Naive B cell (primary cell): ENCODE data around the gene SNRPB. TPM values are rescaled to one million over a fixed set of nuclear protein-coding genes. Genes with fewer than 3 reads are reported as not detected.
"Not testable (repeated sequence)": the region's sequence is repeated elsewhere in the genome, so short reads cannot be mapped to it uniquely, and the experiment has no call there.

Source experiments
- ATAC-seq, 2 donors: fragments of 150-1000 bp; cut with Tn5 transposase; 2 replicates each; pipeline ENCODE4 v1.10.0; 2021; ENCODE audit warnings: low read depth in 2 of 2, mild to moderate bottlenecking in 2 of 2, moderate library complexity in 2 of 2
- DNase-seq: peaks from one replicate; pipeline ENCODE4 v3.0.0; 2022
- H3K27ac Mint-ChIP-seq, 6 donors: one replicate each; pipeline ENCODE4 v1.8.0; 2020 to 2022; ENCODE audit warnings: mild to moderate bottlenecking in 6 of 6, mixed read lengths in 6 of 6, moderate library complexity in 5 of 6, inconsistent platforms in 2 of 6
- H3K27me3 Mint-ChIP-seq, 3 donors: one replicate each; pipeline ENCODE4 v1.8.0; 2021 to 2022; ENCODE audit warnings: mixed read lengths in 3 of 3, mild to moderate bottlenecking in 1 of 3
- H3K36me3 Mint-ChIP-seq, 2 donors: one replicate each; pipeline ENCODE4 v1.8.0; 2020 to 2022; ENCODE audit warnings: mixed read lengths in 2 of 2, inconsistent platforms in 1 of 2, mild to moderate bottlenecking in 1 of 2
- H3K4me1 Mint-ChIP-seq, 3 donors: one replicate each; pipeline ENCODE4 v1.8.0; 2020 to 2022; ENCODE audit warnings: mixed read lengths in 3 of 3, inconsistent platforms in 1 of 3, mild to moderate bottlenecking in 1 of 3, moderate library complexity in 1 of 3
- H3K4me3 Mint-ChIP-seq, 8 donors: one replicate each; pipeline ENCODE4 v1.8.0; 2020 to 2022; ENCODE audit warnings: mild to moderate bottlenecking in 8 of 8, mixed read lengths in 8 of 8, moderate library complexity in 8 of 8, inconsistent platforms in 2 of 8
- H3K9me3 Mint-ChIP-seq, 7 donors: one replicate each; pipeline ENCODE4 v1.8.0; 2020 to 2022; ENCODE audit warnings: mixed read lengths in 7 of 7, mild to moderate bottlenecking in 5 of 7, inconsistent platforms in 2 of 7, moderate library complexity in 1 of 7
- polyA plus RNA-seq, 6 donors: library from polyadenylated mRNA; unstranded; fragments of 300-500 nt; fragmentation: Illumina TruSeq; gene quantifications; one replicate each; pipeline ENCODE4 v1.2.3, GENCODE V29; 2021; ENCODE audit warnings: low read depth in 6 of 6

Gene SNRPB
- polyA plus RNA-seq: 100 to 1,000 TPM; 310 to 412 (median 346) TPM

GRCh38 chr20:2470423-2471193 is at the start of gene SNRPB:
Gene SNRPB (minus strand): TSS chr20:2470789. CDS start chr20:2470690, 99 bp downstream.
- H3K36me3 Mint-ChIP-seq: peaks cover 8 to 26% of the 10 kb centered on the region in 2 donors
- peak; percentile 90 to 91 for ATAC-seq
- peaks cover 32 to 42% (median 42%) of the 10 kb centered on the region in 3 donors for H3K4me1 Mint-ChIP-seq
- DNase-seq: peak; percentile 96
- H3K9me3 Mint-ChIP-seq: peaks cover 0 to 4% (median 0%) of the 10 kb centered on the region in 7 donors
- peak within 1 kb of the TSS; percentile 98 to 100 (median 100) for H3K4me3 Mint-ChIP-seq
- no peaks in the 10 kb centered on the region for H3K27me3 Mint-ChIP-seq
- H3K27ac Mint-ChIP-seq: peak within 1 kb of the TSS; percentile 98 to 100 (median 99)

DNA sequence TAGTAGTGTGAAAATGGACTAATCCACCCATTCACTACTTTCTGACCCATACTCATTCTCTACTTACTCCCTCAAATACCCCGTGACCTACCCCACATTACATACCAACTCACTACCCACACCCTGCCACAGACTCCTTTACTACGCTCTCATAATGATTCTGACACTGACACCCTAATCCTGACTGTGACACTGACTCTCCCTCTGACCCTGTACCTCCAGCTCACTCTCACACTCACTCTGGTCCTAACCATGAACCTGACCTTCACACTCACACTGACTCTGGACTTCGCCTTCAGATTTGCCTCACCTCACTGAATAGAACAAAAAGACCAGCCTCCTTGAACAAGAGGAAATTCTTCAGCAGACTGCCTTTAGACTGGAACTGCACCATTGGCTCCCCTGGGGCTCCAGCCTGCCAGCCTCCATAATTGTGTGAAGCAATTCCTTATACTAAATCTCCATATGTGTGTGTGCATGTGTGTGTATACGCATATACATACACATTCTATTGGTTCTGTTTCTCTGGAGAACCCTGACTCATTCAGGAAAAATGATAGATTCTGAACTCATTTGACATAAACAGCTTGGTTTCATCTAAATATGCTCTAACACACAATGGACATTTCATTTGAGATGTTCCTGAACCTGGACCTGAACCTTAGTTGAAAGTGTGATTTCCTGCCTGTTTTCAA is 48.7 kb upstream of the SNRPB start:
- Mint-ChIP-seq H3K9me3 (no peaks in the 10 kb centered on the region), H3K27me3 (peaks cover 10 to 18% (median 18%) of the 10 kb centered on the region in 3 donors), H3K4me3 (no peak overlapping the region), H3K27ac (no peak overlapping the region), H3K4me1 (peaks cover 8 to 13% (median 10%) of the 10 kb centered on the region in 3 donors), H3K36me3 (no peaks in the 10 kb centered on the region)
- no peak for ATAC-seq
- no peak for DNase-seq

GRCh38 chr20:2518558-2518957 is 48.0 kb upstream of the SNRPB start:
- no peak overlapping the region for H3K4me3 Mint-ChIP-seq
- no peaks in the 10 kb centered on the region for H3K9me3 Mint-ChIP-seq
- no peak for ATAC-seq
- H3K27ac Mint-ChIP-seq: no peak overlapping the region
- no peak for DNase-seq
- H3K27me3 Mint-ChIP-seq: peaks cover 10 to 18% (median 18%) of the 10 kb centered on the region in 3 donors
- peaks cover 4 to 9% (median 5%) of the 10 kb centered on the region in 3 donors for H3K4me1 Mint-ChIP-seq
- H3K36me3 Mint-ChIP-seq: no peaks in the 10 kb centered on the region

GRCh38 chr20:2518096-2518495 is 47.5 kb upstream of the SNRPB start:
- Mint-ChIP-seq H3K4me3 (no peak overlapping the region), H3K36me3 (no peaks in the 10 kb centered on the region), H3K27ac (no peak overlapping the region), H3K4me1 (peaks cover 4 to 9% (median 5%) of the 10 kb centered on the region in 3 donors), H3K9me3 (no peaks in the 10 kb centered on the region), H3K27me3 (peaks cover 10 to 18% (median 18%) of the 10 kb centered on the region in 3 donors)
- ATAC-seq (no peak), DNase-seq (no peak)

GRCh38 chr20:2516399-2516798 is 45.8 kb upstream of the SNRPB start:
- Mint-ChIP-seq H3K36me3 (no peaks in the 10 kb centered on the region), H3K4me1 (peaks cover 0 to 5% (median under 1%) of the 10 kb centered on the region in 3 donors), H3K9me3 (no peaks in the 10 kb centered on the region), H3K27ac (no peak overlapping the region), H3K27me3 (peaks cover 11 to 23% (median 22%) of the 10 kb centered on the region in 3 donors), H3K4me3 (no peak overlapping the region)
- DNase-seq: no peak
- no peak for ATAC-seq

DNA sequence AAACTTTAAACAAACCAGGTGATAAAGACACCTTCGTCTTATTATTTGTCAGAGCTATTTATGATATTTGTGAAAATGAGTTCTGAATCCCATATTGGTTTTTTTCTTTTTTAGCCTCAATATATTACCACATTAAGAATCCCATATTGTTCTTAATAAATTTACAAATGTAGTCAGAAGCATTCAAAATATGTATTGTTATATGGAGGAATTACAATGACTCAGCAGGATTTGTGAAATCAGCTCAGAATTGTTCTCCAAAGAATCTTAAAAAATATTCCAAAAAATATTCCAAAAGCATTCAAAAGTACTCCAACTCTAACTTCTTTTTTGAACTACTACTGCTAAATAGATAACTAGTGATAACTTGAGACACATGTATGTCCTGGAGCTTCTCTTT is 44.6 kb upstream of the SNRPB start:
- Mint-ChIP-seq H3K4me3 (no peak overlapping the region), H3K27ac (no peak overlapping the region), H3K27me3 (peaks cover 16 to 26% (median 25%) of the 10 kb centered on the region in 3 donors), H3K9me3 (no peaks in the 10 kb centered on the region), H3K4me1 (no peaks in the 10 kb centered on the region), H3K36me3 (no peaks in the 10 kb centered on the region)
- DNase-seq (no peak), ATAC-seq (no peak)

DNA sequence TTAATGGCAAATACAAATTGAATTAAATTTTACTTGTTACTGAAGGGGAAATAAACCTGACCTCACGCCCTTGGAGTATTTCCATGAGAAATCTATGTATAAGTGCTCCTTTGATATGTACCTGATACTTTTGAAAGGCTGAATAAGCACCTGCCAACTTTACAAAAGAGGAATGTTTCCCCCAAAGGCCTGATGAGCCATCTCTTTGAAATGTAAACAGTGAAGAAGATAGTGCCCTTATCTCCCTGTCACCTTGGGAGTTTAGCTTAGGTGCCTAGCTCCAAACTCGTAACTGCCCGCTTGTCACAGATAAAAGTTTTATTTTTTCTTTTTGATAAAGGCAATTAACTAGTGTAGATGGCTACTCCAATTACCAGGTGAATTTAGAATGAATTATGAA is 39.2 kb upstream of the SNRPB start:
- H3K27ac Mint-ChIP-seq: no peak overlapping the region
- peaks cover 12 to 28% (median 24%) of the 10 kb centered on the region in 3 donors for H3K4me1 Mint-ChIP-seq
- no peaks in the 10 kb centered on the region for H3K36me3 Mint-ChIP-seq
- no peaks in the 10 kb centered on the region for H3K9me3 Mint-ChIP-seq
- no peak for DNase-seq
- peaks cover 9 to 21% (median 16%) of the 10 kb centered on the region in 3 donors for H3K27me3 Mint-ChIP-seq
- no peak for ATAC-seq
- peak overlapping the region in 6 of 8 donors; percentile 49 to 100 (median 70) for H3K4me3 Mint-ChIP-seq

DNA sequence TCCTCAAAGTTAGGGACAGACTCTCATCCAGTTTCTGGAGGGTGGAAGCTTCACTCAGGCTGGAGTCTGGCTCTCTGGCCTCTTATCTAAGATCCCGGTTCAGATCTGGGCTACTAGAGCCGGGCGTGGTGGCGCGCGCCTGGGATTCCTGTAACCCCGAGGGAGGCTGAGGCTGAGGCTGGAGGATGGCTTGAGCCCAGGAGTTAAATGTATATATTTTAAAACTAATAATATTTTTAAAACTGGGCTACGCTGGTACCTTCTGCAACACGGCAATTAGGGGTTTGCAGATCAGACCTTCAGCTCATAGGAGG is 38.8 kb upstream of the SNRPB start:
- DNase-seq: no peak
- peaks cover 9 to 21% (median 16%) of the 10 kb centered on the region in 3 donors for H3K27me3 Mint-ChIP-seq
- H3K36me3 Mint-ChIP-seq: no peaks in the 10 kb centered on the region
- peak overlapping the region in 5 of 6 donors; percentile 87 to 99 (median 96) for H3K27ac Mint-ChIP-seq
- no peaks in the 10 kb centered on the region for H3K9me3 Mint-ChIP-seq
- peaks cover 15 to 31% (median 28%) of the 10 kb centered on the region in 3 donors for H3K4me1 Mint-ChIP-seq
- peak overlapping the region; percentile 91 to 100 (median 100) for H3K4me3 Mint-ChIP-seq
- no peak for ATAC-seq

- peaks cover 9 to 21% (median 16%) of the 10 kb centered on the region in 3 donors for H3K27me3 Mint-ChIP-seq
- no peaks in the 10 kb centered on the region for H3K9me3 Mint-ChIP-seq
- peak within 1 kb of the TSS; percentile 87 to 99 (median 97) for H3K27ac Mint-ChIP-seq
- ATAC-seq (peak; percentile 93 to 94), DNase-seq (peak; percentile 79)
- H3K36me3 Mint-ChIP-seq: no peaks in the 10 kb centered on the region
- H3K4me3 Mint-ChIP-seq: peak within 1 kb of the TSS; percentile 91 to 100 (median 100)
- H3K4me1 Mint-ChIP-seq: peaks cover 15 to 31% (median 30%) of the 10 kb centered on the region in 3 donors
Measured at GRCh38 chr20:2508631-2509467, 38.3 kb upstream of the SNRPB start, which contains the start of gene ZNF343. Gene ZNF343 (minus strand): TSS chr20:2508915. CDS start chr20:2493895, 15,020 bp downstream.

GRCh38 chr20:2507875-2508630 is 37.5 kb upstream of the SNRPB start:
- ATAC-seq (peak in 1 of 2 donors; percentile 3), DNase-seq (no peak)
- H3K4me1 Mint-ChIP-seq: peaks cover 16 to 34% (median 32%) of the 10 kb centered on the region in 3 donors
- peak overlapping the region; percentile 59 to 98 (median 82) for H3K27ac Mint-ChIP-seq
- peaks cover 9 to 21% (median 16%) of the 10 kb centered on the region in 3 donors for H3K27me3 Mint-ChIP-seq
- no peaks in the 10 kb centered on the region for H3K9me3 Mint-ChIP-seq
- H3K4me3 Mint-ChIP-seq: peak overlapping the region; percentile 91 to 100 (median 100)
- H3K36me3 Mint-ChIP-seq: no peaks in the 10 kb centered on the region

DNA sequence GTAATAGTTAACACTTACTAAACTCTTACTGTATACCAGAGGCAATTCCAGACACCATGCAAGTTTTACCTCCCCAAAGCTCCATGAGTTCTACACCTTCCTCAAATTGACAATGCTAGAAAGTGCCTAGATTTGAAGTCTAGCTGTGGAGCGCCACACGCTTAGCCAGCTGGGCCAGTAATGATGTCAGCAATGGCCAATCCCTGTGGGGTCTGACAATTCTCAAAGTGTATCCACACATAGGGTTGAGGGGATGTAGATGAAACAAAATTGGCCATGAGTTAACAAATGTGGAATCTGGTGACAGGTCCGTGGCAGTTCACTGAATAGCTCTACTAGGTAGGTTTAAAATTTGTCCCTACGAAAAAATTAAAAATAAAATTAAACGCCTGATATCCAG is 36.9 kb upstream of the SNRPB start:
- H3K27me3 Mint-ChIP-seq: peaks cover 9 to 21% (median 16%) of the 10 kb centered on the region in 3 donors
- peak overlapping the region in 2 of 6 donors; percentile 54 to 88 for H3K27ac Mint-ChIP-seq
- peaks cover 0 to 2% (median 0%) of the 10 kb centered on the region in 7 donors for H3K9me3 Mint-ChIP-seq
- DNase-seq (no peak), ATAC-seq (no peak)
- H3K4me1 Mint-ChIP-seq: peaks cover 20 to 38% (median 32%) of the 10 kb centered on the region in 3 donors
- H3K36me3 Mint-ChIP-seq: no peaks in the 10 kb centered on the region
- peak overlapping the region; percentile 91 to 100 (median 100) for H3K4me3 Mint-ChIP-seq

- peaks cover 23 to 43% (median 35%) of the 10 kb centered on the region in 3 donors for H3K4me1 Mint-ChIP-seq
- ATAC-seq, DNase-seq, H3K27ac Mint-ChIP-seq, H3K36me3 Mint-ChIP-seq, H3K9me3 Mint-ChIP-seq: not testable (repeated sequence)
- peak overlapping the region in 1 of 8 donors; percentile 63 for H3K4me3 Mint-ChIP-seq
- peaks cover 5 to 12% (median 10%) of the 10 kb centered on the region in 3 donors for H3K27me3 Mint-ChIP-seq
Measured at GRCh38 chr20:2506426-2506825, 35.8 kb upstream of the SNRPB start.
